Measurements from ENCODE around the gene COG5.
"Not testable (repeated sequence)": the region's sequence is repeated elsewhere in the genome, so short reads cannot be mapped to it uniquely, and the experiment has no call there.

The COG5 gene

DNA sequence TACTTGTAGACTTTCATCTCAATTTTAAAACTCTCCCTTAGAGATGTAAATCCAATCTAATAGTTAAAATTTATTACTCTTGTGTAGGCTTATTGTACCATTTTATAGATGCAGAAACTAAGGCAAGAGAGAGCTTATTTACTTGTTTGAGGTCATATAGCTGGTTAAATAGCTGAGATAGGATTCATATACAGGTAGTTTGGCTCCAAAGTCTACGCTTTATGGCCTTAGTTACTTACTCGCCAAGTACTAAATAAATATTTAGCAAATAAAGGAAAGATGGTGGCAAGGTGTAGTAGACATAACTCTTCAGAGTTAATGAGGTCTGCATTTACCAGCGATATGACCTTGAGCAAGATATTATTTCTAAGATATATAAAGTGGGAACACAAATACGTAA, 308.1 kb downstream of the COG5 start:
- H3K27me3 Mint-ChIP-seq: no peaks in the 10 kb centered on the region
- H3K36me3 Mint-ChIP-seq (ENCODE audit: low read depth): peaks cover 7% of the 10 kb centered on the region
- H3K27ac Mint-ChIP-seq: no peak overlapping the region
- no peaks in the 10 kb centered on the region for H3K9me3 Mint-ChIP-seq
- intact Hi-C loops (cut with micrococcal nuclease): no loop called here
- no peaks in the 10 kb centered on the region for H3K4me1 Mint-ChIP-seq (ENCODE audit: low read depth)
- no peak overlapping the region for H3K4me3 Mint-ChIP-seq

DNA sequence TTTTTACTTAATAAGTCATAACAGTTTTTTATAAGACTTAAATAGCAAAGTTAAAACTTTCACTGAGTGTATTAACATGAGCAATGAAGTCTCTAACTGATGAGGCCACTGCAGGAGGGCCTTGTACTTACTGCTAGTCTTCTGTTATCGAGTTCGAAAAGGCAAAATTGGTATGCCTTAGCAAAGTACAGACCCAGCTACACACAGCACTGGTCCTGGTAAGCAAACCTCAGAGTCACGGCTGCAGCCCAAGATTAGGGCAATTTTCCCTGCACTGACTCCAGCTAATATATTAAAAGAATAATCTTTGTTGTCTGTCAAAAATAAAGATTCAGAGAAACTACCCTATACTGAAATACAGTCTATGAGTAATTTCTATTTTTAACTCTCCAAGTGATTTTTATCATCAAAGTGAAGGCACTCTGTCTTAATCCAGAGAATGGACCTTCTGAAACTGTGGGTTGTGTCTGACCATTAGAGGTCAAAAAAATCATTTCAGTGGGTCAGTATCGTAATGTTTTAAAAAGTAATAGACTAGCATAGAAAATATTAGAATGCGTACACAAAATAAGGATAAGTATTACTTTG, 309.2 kb downstream of the COG5 start:
- H3K36me3 Mint-ChIP-seq (ENCODE audit: low read depth): peaks cover 14% of the 10 kb centered on the region
- no peaks in the 10 kb centered on the region for H3K9me3 Mint-ChIP-seq
- H3K4me1 Mint-ChIP-seq (ENCODE audit: low read depth): no peaks in the 10 kb centered on the region
- H3K27me3 Mint-ChIP-seq: no peaks in the 10 kb centered on the region
- no peak overlapping the region for H3K27ac Mint-ChIP-seq
- H3K4me3 Mint-ChIP-seq: no peak overlapping the region
- intact Hi-C loops (cut with micrococcal nuclease): no loop called here

DNA sequence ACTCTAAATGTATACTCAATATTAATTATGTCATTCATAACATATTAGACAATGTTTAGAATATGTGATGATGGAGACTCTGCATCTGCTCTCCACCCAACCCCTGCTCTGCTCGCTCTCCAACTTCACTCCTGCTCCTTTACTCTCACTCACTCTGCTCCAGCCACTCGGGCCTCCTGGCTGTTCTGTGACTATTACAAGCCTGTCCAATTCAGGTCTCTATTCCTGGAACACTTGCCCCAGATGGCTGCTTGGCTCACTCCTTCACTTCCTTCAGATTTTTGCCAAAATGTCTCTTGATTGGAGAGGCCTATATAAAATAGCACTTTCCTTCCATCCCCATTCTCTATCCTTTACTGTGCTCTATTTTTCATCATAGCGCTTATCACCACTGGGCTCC, 310.1 kb downstream of the COG5 start:
- no peak overlapping the region for H3K4me3 Mint-ChIP-seq
- peaks cover 14% of the 10 kb centered on the region for H3K36me3 Mint-ChIP-seq (ENCODE audit: low read depth)
- H3K9me3 Mint-ChIP-seq: no peaks in the 10 kb centered on the region
- H3K27me3 Mint-ChIP-seq: no peaks in the 10 kb centered on the region
- H3K4me1 Mint-ChIP-seq (ENCODE audit: low read depth): no peaks in the 10 kb centered on the region
- intact Hi-C loops (cut with micrococcal nuclease): no loop called here
- H3K27ac Mint-ChIP-seq: no peak overlapping the region

DNA sequence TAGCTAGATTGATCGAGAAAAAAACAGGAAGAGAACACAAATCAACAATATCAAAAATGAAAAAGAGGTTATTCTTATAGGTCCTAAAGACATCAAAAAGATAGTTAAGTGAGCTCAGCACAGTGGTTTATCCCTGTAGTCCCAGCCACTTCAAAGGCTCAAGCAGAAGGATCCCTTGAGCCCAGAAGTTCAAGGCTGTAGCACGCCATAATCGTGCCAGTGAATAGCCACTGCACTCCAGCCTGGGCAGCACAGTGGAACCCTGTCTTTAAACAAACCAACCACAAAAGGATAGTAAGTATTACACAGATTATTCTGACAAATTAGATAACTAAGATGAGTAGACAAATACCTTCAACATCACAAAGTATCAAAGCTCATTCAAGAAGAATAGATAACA, 311.8 kb downstream of the COG5 start:
- H3K9me3 Mint-ChIP-seq: peaks cover 5% of the 10 kb centered on the region
- intact Hi-C loops (cut with micrococcal nuclease): no loop called here
- H3K4me3 Mint-ChIP-seq: no peak overlapping the region
- H3K4me1 Mint-ChIP-seq (ENCODE audit: low read depth): peaks cover 9% of the 10 kb centered on the region
- H3K36me3 Mint-ChIP-seq (ENCODE audit: low read depth): peaks cover 23% of the 10 kb centered on the region
- no peak overlapping the region for H3K27ac Mint-ChIP-seq
- H3K27me3 Mint-ChIP-seq: no peaks in the 10 kb centered on the region

DNA sequence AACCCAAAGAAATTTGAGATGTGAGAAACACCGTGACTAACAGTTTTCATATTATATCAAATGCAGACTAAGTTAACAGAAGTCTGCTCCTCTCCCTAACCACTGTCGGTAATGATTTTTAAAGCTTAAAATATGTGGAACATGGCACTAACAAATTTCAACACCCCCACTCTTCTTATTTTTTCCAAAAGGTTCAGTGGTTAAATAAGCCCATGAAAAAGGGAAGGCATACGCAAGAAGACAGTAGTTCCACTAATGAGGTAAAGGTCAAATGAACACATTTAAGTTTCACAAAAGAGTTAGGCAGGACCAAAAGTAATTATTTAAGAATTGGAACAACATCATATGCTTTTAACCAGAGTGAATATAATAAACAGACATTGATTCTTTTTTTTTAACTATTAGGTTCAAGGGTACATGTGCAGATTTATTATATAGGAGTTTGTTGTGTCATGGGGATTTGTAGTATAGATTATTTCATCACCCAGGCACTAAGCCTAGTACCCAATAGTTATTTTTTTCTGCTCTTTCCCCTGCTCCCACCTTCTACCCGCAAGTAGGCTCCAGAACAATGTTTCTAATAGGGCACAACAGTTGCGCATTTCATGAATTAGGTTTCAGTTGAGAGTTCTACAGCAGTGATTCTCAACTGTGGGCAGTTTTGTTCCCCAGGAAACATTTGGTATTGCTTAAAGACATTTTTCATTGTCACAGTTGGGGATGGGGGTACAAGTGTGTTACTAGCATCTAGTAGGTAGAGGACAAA, 315.0 kb downstream of the COG5 start:
- intact Hi-C loops (cut with micrococcal nuclease): no loop called here
- Mint-ChIP-seq H3K4me3 (no peak overlapping the region), H3K36me3 (ENCODE audit: low read depth) (peaks cover 55% of the 10 kb centered on the region), H3K9me3 (peaks cover 30% of the 10 kb centered on the region), H3K27ac (no peak overlapping the region), H3K27me3 (no peaks in the 10 kb centered on the region), H3K4me1 (ENCODE audit: low read depth) (peaks cover 9% of the 10 kb centered on the region)

DNA sequence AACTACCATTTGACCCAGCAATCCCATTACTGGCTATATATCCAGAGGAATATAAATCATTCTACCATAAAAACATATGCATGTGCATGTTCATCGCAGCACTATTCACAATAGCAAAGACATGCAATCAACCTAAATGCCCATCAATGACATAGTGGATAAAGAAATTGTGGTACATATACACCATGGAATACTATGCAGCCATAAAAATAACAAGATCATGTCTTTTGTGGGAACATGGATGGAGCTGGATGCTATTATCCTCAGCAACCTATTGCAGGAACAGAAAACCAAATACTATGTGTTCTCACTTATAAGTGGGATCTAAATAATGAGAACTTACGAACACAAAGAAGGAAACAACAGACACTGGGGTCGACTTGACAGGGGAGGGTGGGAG, 316.9 kb downstream of the COG5 start:
- H3K27me3 Mint-ChIP-seq; H3K27ac Mint-ChIP-seq; H3K4me1 Mint-ChIP-seq (ENCODE audit: low read depth); H3K4me3 Mint-ChIP-seq; intact Hi-C loops (cut with micrococcal nuclease): not testable (repeated sequence)
- peaks cover 30% of the 10 kb centered on the region for H3K9me3 Mint-ChIP-seq
- H3K36me3 Mint-ChIP-seq (ENCODE audit: low read depth): peaks cover 74% of the 10 kb centered on the region

DNA sequence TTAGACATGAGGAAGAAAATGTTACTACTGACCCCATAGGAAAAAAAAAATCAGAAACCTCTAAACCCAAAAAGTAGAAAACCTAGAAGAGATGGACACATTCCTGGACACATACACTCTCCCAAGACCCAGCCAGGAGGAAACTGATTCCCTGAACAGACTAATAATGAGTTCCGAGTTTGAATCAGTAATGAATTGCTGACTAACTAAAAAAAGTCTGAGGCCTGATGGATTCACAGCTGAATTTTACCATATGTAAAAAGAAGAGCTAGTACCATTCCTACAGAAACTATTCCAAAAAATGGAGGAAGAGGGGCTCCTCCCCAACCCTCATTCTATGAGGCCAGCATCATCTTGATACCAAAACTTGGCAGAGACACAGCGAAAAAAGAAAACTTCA, 319.1 kb downstream of the COG5 start:
- Mint-ChIP-seq H3K27ac (no peak overlapping the region), H3K9me3 (peaks cover 30% of the 10 kb centered on the region), H3K27me3 (no peaks in the 10 kb centered on the region), H3K36me3 (ENCODE audit: low read depth) (peaks cover 73% of the 10 kb centered on the region), H3K4me1 (ENCODE audit: low read depth) (peaks cover 9% of the 10 kb centered on the region), H3K4me3 (no peak overlapping the region)
- intact Hi-C loops (cut with micrococcal nuclease): no loop called here

DNA sequence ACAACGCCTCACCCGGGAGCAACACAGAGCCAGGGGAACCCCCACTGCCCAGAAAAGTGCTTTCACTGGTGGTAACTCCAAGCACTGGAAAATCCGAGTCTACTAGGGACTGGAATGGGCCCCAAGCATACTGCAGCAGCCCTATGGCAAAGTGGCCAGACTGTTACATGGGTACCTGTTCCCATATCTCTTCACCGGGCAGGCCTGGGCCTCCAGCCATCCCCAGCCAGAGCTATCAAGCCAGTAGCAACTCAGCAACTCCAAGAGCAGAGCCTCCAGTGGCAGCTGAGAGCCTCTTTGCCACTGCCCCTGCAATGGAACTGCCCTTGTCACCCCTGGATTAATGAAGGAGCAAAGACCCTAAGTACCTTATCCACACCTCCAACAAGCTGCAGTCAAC, 321.5 kb downstream of the COG5 start:
- Mint-ChIP-seq H3K27ac (no peak overlapping the region), H3K36me3 (ENCODE audit: low read depth) (peaks cover 63% of the 10 kb centered on the region), H3K4me1 (ENCODE audit: low read depth) (no peaks in the 10 kb centered on the region), H3K27me3 (no peaks in the 10 kb centered on the region), H3K4me3 (no peak overlapping the region), H3K9me3 (peaks cover 25% of the 10 kb centered on the region)
- intact Hi-C loops (cut with micrococcal nuclease): no loop called here

DNA sequence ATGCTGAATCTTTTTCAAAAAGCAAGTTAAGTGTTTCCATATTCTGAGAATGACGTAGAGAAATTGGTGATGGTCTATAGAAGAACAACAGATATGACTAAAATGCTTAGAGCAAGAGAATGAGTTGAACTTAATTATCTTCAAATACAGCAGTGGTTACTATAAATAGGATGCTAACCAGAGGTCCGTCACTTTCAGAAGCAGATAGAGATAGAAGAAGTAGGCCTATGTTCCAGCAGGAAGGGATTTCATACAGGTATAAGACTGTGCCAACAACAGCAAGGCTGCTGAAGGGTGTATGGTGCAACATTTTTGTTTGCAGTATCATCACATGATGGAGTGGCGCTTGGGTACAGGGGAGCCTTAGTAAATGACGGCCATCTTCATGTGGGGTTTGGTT, 326.3 kb downstream of the COG5 start:
- Mint-ChIP-seq H3K27ac (no peak overlapping the region), H3K9me3 (no peaks in the 10 kb centered on the region), H3K4me1 (ENCODE audit: low read depth) (no peaks in the 10 kb centered on the region), H3K36me3 (ENCODE audit: low read depth) (peaks cover 28% of the 10 kb centered on the region), H3K27me3 (no peaks in the 10 kb centered on the region), H3K4me3 (no peak overlapping the region)
- intact Hi-C loops (cut with micrococcal nuclease): no loop called here

DNA sequence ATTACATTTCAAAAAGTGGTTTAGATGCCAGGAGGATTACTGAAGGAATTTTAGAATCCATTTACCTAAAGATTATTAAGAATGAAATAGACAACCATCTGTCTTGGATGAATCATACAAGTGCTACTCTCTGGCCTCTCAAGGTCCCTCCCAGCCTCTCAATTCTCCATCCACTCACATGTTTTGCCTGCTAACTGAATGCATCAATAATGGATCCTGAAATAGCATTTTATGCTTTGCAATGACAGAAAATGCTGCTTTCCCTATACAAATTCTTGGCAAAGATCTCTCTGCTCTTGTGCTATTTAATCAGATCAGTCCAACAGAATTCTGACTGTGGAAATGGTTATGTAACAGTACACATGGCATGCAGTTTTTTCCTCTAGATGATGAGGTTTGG, 326.9 kb downstream of the COG5 start:
- no peaks in the 10 kb centered on the region for H3K9me3 Mint-ChIP-seq
- H3K36me3 Mint-ChIP-seq (ENCODE audit: low read depth): peaks cover 22% of the 10 kb centered on the region
- intact Hi-C loops (cut with micrococcal nuclease): no loop called here
- H3K4me3 Mint-ChIP-seq: no peak overlapping the region
- no peaks in the 10 kb centered on the region for H3K27me3 Mint-ChIP-seq
- H3K4me1 Mint-ChIP-seq (ENCODE audit: low read depth): no peaks in the 10 kb centered on the region
- no peak overlapping the region for H3K27ac Mint-ChIP-seq

DNA sequence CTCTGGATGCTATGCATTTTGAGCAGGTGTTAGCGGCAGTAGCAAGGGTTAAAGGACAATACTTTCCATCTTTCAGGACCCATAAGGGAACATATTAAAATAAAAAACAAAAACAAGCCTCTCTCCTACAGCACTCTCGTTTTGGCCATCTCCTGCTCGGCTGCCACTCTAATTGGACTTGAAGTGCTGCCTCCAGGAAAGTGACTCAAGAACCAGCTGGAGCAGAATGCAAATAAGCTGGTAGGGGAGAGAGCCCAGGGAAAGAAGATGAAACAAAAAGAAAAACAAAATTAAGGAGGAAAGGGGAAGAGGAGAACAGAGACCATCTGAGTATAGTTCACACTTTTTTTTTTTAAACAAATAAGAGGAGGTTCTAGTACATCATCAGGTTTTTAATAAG, 329.3 kb downstream of the COG5 start:
- Mint-ChIP-seq H3K9me3 (no peaks in the 10 kb centered on the region), H3K27ac (no peak overlapping the region), H3K4me1 (ENCODE audit: low read depth) (no peaks in the 10 kb centered on the region), H3K4me3 (no peak overlapping the region), H3K36me3 (ENCODE audit: low read depth) (peaks cover 21% of the 10 kb centered on the region), H3K27me3 (no peaks in the 10 kb centered on the region)
- intact Hi-C loops (cut with micrococcal nuclease): no loop called here

DNA sequence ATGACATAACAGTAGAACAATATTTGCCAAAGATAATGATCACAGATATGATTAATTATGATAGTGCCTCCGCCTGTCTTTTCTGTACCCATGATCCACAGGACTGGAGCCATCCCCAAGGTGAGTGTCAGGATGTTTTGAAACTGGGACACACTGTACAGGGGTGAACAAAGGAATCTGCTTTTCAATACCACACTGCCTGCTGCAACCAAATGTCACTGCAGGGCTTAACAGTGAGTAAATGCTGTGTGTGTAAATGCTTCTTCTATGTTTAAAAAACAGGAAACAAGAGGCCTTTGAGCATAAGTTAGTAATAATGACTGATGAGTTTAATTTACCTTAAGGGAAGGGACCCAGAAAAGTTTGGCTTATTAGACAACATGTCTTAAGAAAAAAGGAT, 329.7 kb downstream of the COG5 start:
- Mint-ChIP-seq H3K4me3 (no peak overlapping the region), H3K36me3 (ENCODE audit: low read depth) (peaks cover 23% of the 10 kb centered on the region), H3K27me3 (no peaks in the 10 kb centered on the region), H3K9me3 (no peaks in the 10 kb centered on the region), H3K27ac (no peak overlapping the region), H3K4me1 (ENCODE audit: low read depth) (no peaks in the 10 kb centered on the region)
- intact Hi-C loops (cut with micrococcal nuclease): no loop called here

DNA sequence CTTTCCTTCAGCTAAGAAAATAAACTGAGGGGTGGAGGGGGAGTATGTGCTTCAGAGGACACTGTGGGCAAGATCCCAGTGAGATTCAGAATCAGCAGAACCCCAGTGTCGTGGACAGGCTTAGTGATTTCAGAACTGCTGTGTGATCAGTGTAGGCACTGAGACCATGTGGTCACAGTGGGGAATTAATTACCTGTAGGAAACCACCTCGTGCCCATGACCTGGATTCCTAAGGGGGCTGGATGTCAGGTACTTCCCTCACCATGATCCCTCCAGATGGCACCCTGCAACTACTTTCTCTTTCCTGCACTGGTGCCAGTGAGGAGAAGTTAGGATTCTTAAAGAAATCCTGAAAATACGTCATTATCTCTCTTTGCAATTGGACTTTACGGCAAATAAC, 330.5 kb downstream of the COG5 start:
- intact Hi-C loops (cut with micrococcal nuclease): no loop called here
- no peaks in the 10 kb centered on the region for H3K27me3 Mint-ChIP-seq
- no peak overlapping the region for H3K27ac Mint-ChIP-seq
- H3K4me1 Mint-ChIP-seq (ENCODE audit: low read depth): no peaks in the 10 kb centered on the region
- H3K36me3 Mint-ChIP-seq (ENCODE audit: low read depth): peaks cover 31% of the 10 kb centered on the region
- no peak overlapping the region for H3K4me3 Mint-ChIP-seq
- H3K9me3 Mint-ChIP-seq: no peaks in the 10 kb centered on the region

DNA sequence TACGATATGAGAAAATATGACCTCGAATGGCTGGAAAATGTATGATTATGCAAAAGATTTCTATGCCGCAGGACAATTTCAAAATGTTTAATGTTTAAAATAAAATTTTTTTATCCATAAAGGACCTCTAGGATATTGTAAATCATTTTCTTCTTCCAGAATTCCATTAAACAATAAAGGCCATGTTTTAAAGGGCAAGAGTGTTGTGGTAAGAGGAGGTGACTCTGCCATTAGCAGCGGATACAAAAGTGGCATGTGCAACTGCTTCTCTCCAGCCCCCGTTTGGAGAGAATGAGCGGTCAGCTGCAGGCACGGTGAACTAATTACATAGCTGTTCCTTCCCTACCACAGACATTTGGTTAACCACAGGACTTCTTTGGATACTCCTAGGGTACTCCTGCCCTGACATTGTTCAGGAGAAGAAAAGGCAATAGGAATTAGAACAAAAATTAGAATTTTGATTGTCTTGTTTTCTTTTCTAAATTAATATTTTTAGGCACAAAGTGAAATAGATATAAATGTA, 331.1 kb downstream of the COG5 start:
- H3K4me1 Mint-ChIP-seq (ENCODE audit: low read depth): no peaks in the 10 kb centered on the region
- no peak overlapping the region for H3K27ac Mint-ChIP-seq
- no peaks in the 10 kb centered on the region for H3K9me3 Mint-ChIP-seq
- no peak overlapping the region for H3K4me3 Mint-ChIP-seq
- peaks cover 36% of the 10 kb centered on the region for H3K36me3 Mint-ChIP-seq (ENCODE audit: low read depth)
- intact Hi-C loops (cut with micrococcal nuclease): no loop called here
- no peaks in the 10 kb centered on the region for H3K27me3 Mint-ChIP-seq

DNA sequence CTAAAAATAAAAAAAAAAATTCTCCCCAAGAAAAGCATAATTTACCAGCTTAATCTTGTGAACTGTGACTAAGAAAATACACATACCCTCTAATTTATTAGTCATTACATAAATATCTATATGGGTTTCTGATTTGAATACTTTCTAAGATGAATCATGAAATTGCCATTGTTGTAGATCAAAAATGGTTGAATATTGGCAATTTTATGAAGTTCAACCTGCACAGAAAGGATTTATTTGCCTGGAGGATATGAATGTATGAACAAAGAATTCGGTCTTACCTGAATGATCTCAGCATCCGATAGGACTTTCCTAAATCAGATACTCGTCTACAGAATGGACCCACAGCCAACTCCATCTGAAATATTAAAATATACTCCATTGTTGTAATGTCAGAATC, 333.4 kb downstream of the COG5 start:
- intact Hi-C loops (cut with micrococcal nuclease): no loop called here
- Mint-ChIP-seq H3K4me1 (ENCODE audit: low read depth) (no peaks in the 10 kb centered on the region), H3K27me3 (no peaks in the 10 kb centered on the region)

More for the DNA sequence above, 333.4 kb downstream of the COG5 start:
- Mint-ChIP-seq H3K4me3 (no peak overlapping the region), H3K27ac (no peak overlapping the region), H3K9me3 (no peaks in the 10 kb centered on the region), H3K36me3 (ENCODE audit: low read depth) (peaks cover 43% of the 10 kb centered on the region)

All from dendritic cell treated with granulocyte-macrophage colony-stimulating factor and Interleukin-4, amounts not matched to agents 40 ng/mL and 50 ng/mL, for 4 days (primary cell).